Measurements from ENCODE around the gene ATXN1.

The ATXN1 gene

DNA sequence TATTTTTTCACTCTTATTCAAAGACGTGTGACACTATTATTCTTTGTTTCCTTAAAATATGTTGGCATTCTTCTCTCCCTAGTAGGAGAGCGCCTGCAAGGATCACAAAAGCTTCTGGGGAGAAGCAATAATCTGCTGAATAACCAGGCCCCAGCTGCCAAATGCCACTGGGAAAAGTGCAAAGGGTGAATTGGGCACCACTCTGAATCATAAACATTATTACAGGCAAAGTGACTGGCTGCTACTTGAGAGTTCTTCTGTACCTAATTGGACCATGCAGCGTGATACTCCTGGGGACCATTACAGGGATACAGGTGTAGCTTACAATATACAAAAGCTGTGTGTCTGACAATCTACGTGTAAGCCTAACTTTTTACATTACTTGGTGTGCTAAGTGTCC, 152.8 kb downstream of the ATXN1 start:
- TF ChIP-seq, protein P1, sequence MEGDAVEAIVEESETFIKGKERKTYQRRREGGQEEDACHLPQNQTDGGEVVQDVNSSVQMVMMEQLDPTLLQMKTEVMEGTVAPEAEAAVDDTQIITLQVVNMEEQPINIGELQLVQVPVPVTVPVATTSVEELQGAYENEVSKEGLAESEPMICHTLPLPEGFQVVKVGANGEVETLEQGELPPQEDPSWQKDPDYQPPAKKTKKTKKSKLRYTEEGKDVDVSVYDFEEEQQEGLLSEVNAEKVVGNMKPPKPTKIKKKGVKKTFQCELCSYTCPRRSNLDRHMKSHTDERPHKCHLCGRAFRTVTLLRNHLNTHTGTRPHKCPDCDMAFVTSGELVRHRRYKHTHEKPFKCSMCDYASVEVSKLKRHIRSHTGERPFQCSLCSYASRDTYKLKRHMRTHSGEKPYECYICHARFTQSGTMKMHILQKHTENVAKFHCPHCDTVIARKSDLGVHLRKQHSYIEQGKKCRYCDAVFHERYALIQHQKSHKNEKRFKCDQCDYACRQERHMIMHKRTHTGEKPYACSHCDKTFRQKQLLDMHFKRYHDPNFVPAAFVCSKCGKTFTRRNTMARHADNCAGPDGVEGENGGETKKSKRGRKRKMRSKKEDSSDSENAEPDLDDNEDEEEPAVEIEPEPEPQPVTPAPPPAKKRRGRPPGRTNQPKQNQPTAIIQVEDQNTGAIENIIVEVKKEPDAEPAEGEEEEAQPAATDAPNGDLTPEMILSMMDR (IDR thresholded peaks at IDR 0.05; ENCODE audit: insufficient read depth, low read length, poor library complexity, severe bottlenecking): no peak
- Histone ChIP-seq H3K27me3 (replicated peaks; ENCODE audit: control insufficient read depth, insufficient read depth, low read length) (no peaks in the 10 kb centered on the region), H3K36me3 (ENCODE audit: control insufficient read depth, insufficient read depth, low read length) (peaks cover 1% of the 10 kb centered on the region; the same call in 1 of the 2 replicates)

DNA sequence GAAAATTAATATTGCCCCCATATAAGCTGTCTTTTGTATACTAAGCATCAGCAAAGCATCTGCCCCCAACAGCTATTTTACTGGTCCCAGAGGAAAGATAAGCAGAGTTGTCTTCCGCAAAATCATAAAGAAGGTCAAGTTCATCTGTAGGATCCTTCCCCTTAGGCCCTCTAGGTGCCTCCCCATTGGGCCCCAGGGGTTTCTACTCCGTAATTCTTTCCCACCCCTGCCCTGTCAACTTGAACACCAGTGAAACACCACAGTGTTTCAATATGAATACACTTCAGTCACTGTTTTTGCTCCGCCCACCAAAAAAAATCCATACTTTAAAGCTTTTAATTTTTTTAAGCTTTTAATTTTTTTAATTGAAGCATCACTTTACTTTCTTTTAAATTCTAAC, 159.2 kb downstream of the ATXN1 start:
- peak; percentile 48 for DNase-seq (ENCODE audit: extremely low read depth, insufficient read length)
- no peak overlapping the region for H3K4me3 ChIP-seq (replicated peaks; ENCODE audit: low read depth, low read length)
- TF ChIP-seq, protein P1 (IDR thresholded peaks at IDR 0.05; ENCODE audit: insufficient read depth, low read length, poor library complexity, severe bottlenecking): no peak
- H3K36me3 ChIP-seq (ENCODE audit: control insufficient read depth, insufficient read depth, low read length): peaks cover 1% of the 10 kb centered on the region; the same call in 1 of the 2 replicates
- H3K27me3 ChIP-seq (replicated peaks; ENCODE audit: control insufficient read depth, insufficient read depth, low read length): no peaks in the 10 kb centered on the region

More for the DNA sequence above, 152.8 kb downstream of the ATXN1 start:
- no peak overlapping the region for H3K4me3 ChIP-seq (replicated peaks; ENCODE audit: low read depth, low read length)
- no peak for DNase-seq (ENCODE audit: extremely low read depth, insufficient read length)

DNA sequence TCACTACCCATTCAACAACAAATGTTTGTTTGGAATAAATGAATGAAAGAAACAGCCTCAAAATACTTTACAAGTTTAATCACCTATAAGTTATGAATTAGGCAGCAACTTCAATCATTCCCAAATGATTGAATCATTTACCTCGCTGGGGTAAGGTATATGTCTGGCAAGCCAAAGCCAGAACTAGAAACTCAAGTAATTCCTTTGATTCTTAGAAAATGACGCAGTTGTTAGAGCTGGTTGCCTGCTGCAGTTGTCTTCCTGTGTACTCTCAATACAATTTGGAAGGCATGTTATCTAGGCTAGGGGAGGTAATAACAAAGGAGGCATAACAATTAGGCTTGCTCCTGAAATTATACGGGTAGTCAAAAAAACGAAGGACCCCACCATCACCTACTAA, 160.6 kb downstream of the ATXN1 start:
- H3K4me3 ChIP-seq (replicated peaks; ENCODE audit: low read depth, low read length): no peak overlapping the region
- no peak for DNase-seq (ENCODE audit: extremely low read depth, insufficient read length)
- H3K27me3 ChIP-seq (replicated peaks; ENCODE audit: control insufficient read depth, insufficient read depth, low read length): no peaks in the 10 kb centered on the region
- peaks cover 1% of the 10 kb centered on the region; the same call in 1 of the 2 replicates for H3K36me3 ChIP-seq (ENCODE audit: control insufficient read depth, insufficient read depth, low read length)
- TF ChIP-seq, protein P1 (IDR thresholded peaks at IDR 0.05; ENCODE audit: insufficient read depth, low read length, poor library complexity, severe bottlenecking): no peak

DNA sequence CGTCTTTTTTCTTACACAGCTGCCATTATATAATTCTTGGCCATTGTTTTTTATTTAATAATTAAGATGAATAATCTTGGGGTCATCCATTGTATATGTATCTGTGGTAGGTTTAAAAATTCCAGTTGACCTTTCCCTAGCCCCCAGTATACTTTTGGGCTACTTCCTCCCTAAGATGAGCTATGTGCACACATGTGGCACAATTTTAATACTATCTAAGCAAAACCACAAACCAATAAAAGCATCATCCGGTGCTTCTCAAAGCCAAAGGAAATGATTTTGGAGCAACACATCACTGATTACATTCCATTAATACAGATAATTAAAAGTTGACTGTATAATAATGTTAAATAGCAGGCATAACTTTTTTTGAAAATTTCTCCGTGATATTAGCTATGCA, 161.2 kb downstream of the ATXN1 start:
- H3K4me3 ChIP-seq (replicated peaks; ENCODE audit: low read depth, low read length): no peak overlapping the region
- TF ChIP-seq, protein P1 (IDR thresholded peaks at IDR 0.05; ENCODE audit: insufficient read depth, low read length, poor library complexity, severe bottlenecking): no peak
- DNase-seq (ENCODE audit: extremely low read depth, insufficient read length): no peak

DNA sequence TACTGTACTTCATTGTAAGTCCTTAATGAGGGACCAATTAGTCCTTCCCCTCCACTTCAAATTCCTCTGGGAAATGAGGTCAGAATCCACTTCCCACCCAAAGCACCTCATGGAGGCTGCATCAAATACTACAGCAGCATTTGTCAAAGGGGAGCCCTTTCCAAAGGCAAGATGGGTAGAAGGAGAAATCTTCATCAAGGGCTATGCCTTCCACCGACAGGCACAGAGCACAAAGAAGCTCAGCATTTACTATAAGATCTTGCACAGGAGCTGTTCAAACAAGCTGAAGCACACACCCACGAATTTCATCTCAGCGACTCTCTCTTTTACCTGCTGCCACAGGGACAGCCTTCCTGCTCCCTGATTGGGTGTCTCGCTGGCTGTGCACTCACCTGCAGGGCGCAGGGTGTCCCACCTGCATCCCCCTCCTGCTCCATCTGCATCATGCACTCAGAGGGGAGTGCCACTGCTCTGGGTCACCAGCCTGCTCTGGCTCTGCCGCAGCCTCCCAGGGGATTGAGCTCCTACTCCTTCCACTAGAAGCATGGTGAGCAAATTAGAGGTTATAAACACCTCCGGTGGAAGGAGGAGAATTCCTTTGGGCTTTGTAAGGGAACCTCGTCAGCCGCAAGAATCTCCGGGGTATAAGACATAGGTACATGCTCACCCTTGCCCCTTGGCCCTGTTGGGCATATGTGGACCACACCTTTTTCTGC, 164.5 kb downstream of the ATXN1 start:
- Histone ChIP-seq H3K27me3 (replicated peaks; ENCODE audit: control insufficient read depth, insufficient read depth, low read length) (no peaks in the 10 kb centered on the region), H3K36me3 (ENCODE audit: control insufficient read depth, insufficient read depth, low read length) (no peaks in the 10 kb centered on the region), H3K4me3 (replicated peaks; ENCODE audit: low read depth, low read length) (no peak overlapping the region)
- TF ChIP-seq, protein P1 (IDR thresholded peaks at IDR 0.05; ENCODE audit: insufficient read depth, low read length, poor library complexity, severe bottlenecking): no peak
- no peak for DNase-seq (ENCODE audit: extremely low read depth, insufficient read length)

More for the DNA sequence above, 161.2 kb downstream of the ATXN1 start:
- H3K27me3 ChIP-seq (replicated peaks; ENCODE audit: control insufficient read depth, insufficient read depth, low read length): no peaks in the 10 kb centered on the region
- peaks cover 1% of the 10 kb centered on the region; the same call in 1 of the 2 replicates for H3K36me3 ChIP-seq (ENCODE audit: control insufficient read depth, insufficient read depth, low read length)
